Upper lobe of left lung (tissue), 6 donors: ENCODE results near the gene GLB1L3. TPM values are rescaled to one million over a fixed set of nuclear protein-coding genes. Genes with fewer than 3 reads are reported as not detected.
A peak's percentile ranks its signal among the peaks of the same experiment; 100 is the strongest.

Source experiments
- ATAC-seq, 2 donors: fragments of 200-7000 bp; cut with Tn5 transposase; one replicate each; pipeline ENCODE4 v1.9.1; 2022; ENCODE audit warnings: mild to moderate bottlenecking in 2 of 2, moderate library complexity in 2 of 2; ENCODE audit not compliant: low FRiP score in 2 of 2
- DNase-seq, 2 donors: peaks; one replicate each; pipeline ENCODE4 v3.0.0-alpha.2; 2019 to 2020
- H3K27ac ChIP-seq, 4 donors: fragments of 200-600 bp; sonication (generic); one replicate each; pipeline ENCODE4 v1.5.1; 2016 to 2019
- H3K27me3 ChIP-seq, 4 donors: fragments of 200-600 bp; sonication (generic); one replicate each; pipeline ENCODE4 v1.5.1; 2017 to 2019
- H3K36me3 ChIP-seq, 4 donors: fragments of 200-600 bp; sonication (generic); one replicate each; pipeline ENCODE4 v1.5.1; 2016 to 2019
- H3K4me1 ChIP-seq, 4 donors: fragments of 200-600 bp; sonication (generic); one replicate each; pipeline ENCODE4 v1.5.1; 2018 to 2019
- H3K4me3 ChIP-seq, 4 donors: fragments of 200-600 bp; sonication (generic); one replicate each; pipeline ENCODE4 v1.5.1; 2017 to 2019; ENCODE audit warnings: mild to moderate bottlenecking in 2 of 4, moderate library complexity in 1 of 4
- H3K9me3 ChIP-seq, 4 donors: fragments of 200-600 bp; sonication (generic); one replicate each; pipeline ENCODE4 v1.5.1; 2018 to 2019
- CTCF ChIP-seq, 6 experiments: fragments of 450-650 bp in 4 of 6; fragments of 200-600 bp in 2 of 6; sonication (generic) in 2 of 6; IDR thresholded peaks; one replicate each; pipeline ENCODE4 v1.5.1; 2016 to 2019; ENCODE audit warnings: antibody characterized with exemption in 6 of 6
- EP300 ChIP-seq, 4 donors: sonication (generic); formaldehyde crosslinking; IDR thresholded peaks; one replicate each; pipeline ENCODE4 v1.5.1; 2017; ENCODE audit warnings: antibody characterized with exemption in 4 of 4, control low read depth in 2 of 4
- POLR2A ChIP-seq, 4 donors: fragments of 450-650 bp; IDR thresholded peaks; one replicate each; pipeline ENCODE4 v1.5.1; 2016 to 2017; ENCODE audit warnings: antibody characterized with exemption in 4 of 4, mild to moderate bottlenecking in 2 of 4
- POLR2AphosphoS5 ChIP-seq, 2 donors: sonication (generic); formaldehyde crosslinking; IDR thresholded peaks; one replicate each; pipeline ENCODE4 v1.5.1; 2017; ENCODE audit warnings: antibody characterized with exemption in 2 of 2
- WGBS, 2 donors: methylation state at CpG; one replicate each; pipeline ENCODE4 v1.1.5; 2017 to 2018; 5-methylcytosine and 5-hydroxymethylcytosine counted together
- total RNA-seq, 6 donors: library from RNA; depleted of rRNA in 4 of 6; stranded (reverse); fragments of >200 nt in 4 of 6; gene quantifications; one replicate each; pipeline versions ENCODE4 v1.1.0 to v1.2.1, GENCODE V29; 2016 to 2021
- donor health status: DM: no; HTN: no; CAD: no; lungs with moderate emphysema.
- donor health status: DM: no; HTN: yes; CAD: no; lungs with severe emphysema.

The GLB1L3 gene
- 1 to 10 TPM in 2 of 6 donors, under 1 TPM in 2, not detected in 2; 0.17 to 1.3 (median 1.0) TPM for total RNA-seq

- H3K27me3 ChIP-seq, result peaks cover 3 to 43% (median 25%) of the 10 kb centered on the region in 4 donors
- H3K4me1 ChIP-seq, result peaks cover 20 to 22% (median 21%) of the 10 kb centered on the region in 4 donors
- ATAC-seq, result peak; percentile 54 to 78
- H3K27ac ChIP-seq, result no peak within 1 kb of the TSS
- DNase-seq, result no peak
- no peak for TF ChIP-seq POLR2AphosphoS5 (IDR thresholded peaks at IDR 0.05)
- peak in 4 of 6 experiments; percentile 10 to 43 (median 18) for TF ChIP-seq CTCF (IDR thresholded peaks at IDR 0.05)
- no peak for TF ChIP-seq POLR2A (IDR thresholded peaks at IDR 0.05)
- no peak for TF ChIP-seq EP300 (IDR thresholded peaks at IDR 0.05)
- H3K4me3 ChIP-seq, result peak within 1 kb of the TSS; percentile 4 to 47 (median 37)
- no peaks in the 10 kb centered on the region for H3K36me3 ChIP-seq
- 3% methylated on average over 43 to 61 of the region's 68 CpGs for WGBS, 2 donors
- H3K9me3 ChIP-seq, result no peaks in the 10 kb centered on the region
Measured at GRCh38 chr11:134275534-134276395, at the start of gene GLB1L3. Gene GLB1L3, plus strand, starts transcription at chr11:134276379. Its CDS starts 362 bp downstream, at chr11:134276741.

DNA sequence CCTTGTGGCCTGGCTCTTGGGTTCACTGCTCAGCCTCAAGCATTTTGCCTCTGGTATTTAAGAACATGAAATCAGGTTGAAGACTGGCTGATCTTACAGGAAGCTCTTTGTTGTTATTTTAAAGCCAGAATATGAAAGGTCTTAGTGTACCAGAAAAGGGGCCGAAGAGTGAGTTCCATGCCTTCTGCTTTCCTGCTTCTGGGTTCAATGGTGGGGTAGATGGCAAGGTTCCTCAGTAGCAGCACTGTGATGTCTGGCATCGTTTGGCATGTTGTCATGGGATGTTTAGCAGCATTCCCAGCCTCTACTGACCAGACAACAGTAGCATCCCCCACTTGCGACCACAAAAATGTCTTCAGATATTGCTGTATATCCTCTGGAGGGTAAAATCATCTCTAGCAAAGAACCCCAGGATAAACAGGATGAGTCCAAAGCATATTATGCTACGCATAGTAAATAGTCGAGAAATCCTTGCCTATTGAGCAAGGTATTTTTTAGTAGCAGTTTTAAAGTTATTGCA, 49.3 kb upstream of the GLB1L3 start:
- Histone ChIP-seq H3K36me3 (no peaks in the 10 kb centered on the region), H3K27ac (no peak overlapping the region), H3K4me1 (peaks cover 28 to 74% (median 53%) of the 10 kb centered on the region in 4 donors), H3K4me3 (no peak overlapping the region), H3K9me3 (no peaks in the 10 kb centered on the region), H3K27me3 (no peaks in the 10 kb centered on the region)
- TF ChIP-seq CTCF (IDR thresholded peaks at IDR 0.05), result no peak
- no peak for TF ChIP-seq POLR2A (IDR thresholded peaks at IDR 0.05)
- WGBS, 2 donors, result 86 to 92% methylated on average over 5 of the region's 5 CpGs
- ATAC-seq, result no peak
- DNase-seq, result no peak

GRCh38 chr11:134228625-134229024, 47.6 kb upstream of the GLB1L3 start:
- Histone ChIP-seq H3K4me1 (peaks cover 21 to 64% (median 52%) of the 10 kb centered on the region in 4 donors), H3K4me3 (no peak overlapping the region), H3K27ac (no peak overlapping the region), H3K27me3 (no peaks in the 10 kb centered on the region), H3K9me3 (no peaks in the 10 kb centered on the region), H3K36me3 (no peaks in the 10 kb centered on the region)
- WGBS, 2 donors, result 80 to 83% methylated on average over 6 of the region's 6 CpGs
- TF ChIP-seq CTCF (IDR thresholded peaks at IDR 0.05), result no peak
- TF ChIP-seq EP300 (IDR thresholded peaks at IDR 0.05), result no peak
- TF ChIP-seq POLR2A (IDR thresholded peaks at IDR 0.05), result no peak
- TF ChIP-seq POLR2AphosphoS5 (IDR thresholded peaks at IDR 0.05), result no peak
- no peak for DNase-seq
- ATAC-seq, result no peak

DNA sequence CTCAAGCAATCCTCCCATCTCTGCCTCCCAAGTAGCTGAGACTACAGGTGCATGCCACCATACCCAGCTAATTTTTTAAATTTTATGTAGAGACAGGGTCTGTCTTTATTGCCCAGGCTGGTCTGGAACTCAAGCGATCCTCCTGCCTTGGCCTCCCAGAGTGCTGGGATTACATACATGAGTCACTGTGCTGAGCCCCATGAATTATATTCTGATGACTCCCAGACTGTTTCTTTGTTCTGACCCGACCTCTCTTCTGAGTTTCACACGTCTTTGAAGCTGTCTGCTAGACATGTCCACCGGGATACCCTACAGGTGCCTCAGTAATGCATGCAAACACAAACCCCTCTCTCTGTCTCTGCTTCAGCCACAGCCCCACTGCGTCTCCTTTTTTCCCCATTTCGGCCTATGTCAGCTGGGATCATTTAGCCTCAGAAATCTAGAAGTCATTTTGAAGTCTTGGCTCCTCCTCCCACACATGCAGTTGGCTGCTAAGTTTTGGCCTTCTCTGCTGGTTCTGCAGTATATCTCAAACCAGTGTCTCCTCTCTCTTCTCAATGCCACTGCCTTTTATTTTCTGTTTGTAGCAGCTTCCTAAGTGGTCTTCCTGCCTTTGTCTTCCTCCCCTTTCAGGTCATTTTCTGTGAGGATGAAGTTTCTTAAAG, 46.9 kb upstream of the GLB1L3 start:
- Histone ChIP-seq H3K4me3 (no peak overlapping the region), H3K9me3 (no peaks in the 10 kb centered on the region), H3K27me3 (no peaks in the 10 kb centered on the region), H3K4me1 (peaks cover 21 to 64% (median 52%) of the 10 kb centered on the region in 4 donors), H3K36me3 (no peaks in the 10 kb centered on the region), H3K27ac (no peak overlapping the region)
- no peak for ATAC-seq
- DNase-seq, result no peak
- TF ChIP-seq EP300 (IDR thresholded peaks at IDR 0.05), result no peak
- no peak for TF ChIP-seq POLR2AphosphoS5 (IDR thresholded peaks at IDR 0.05)
- TF ChIP-seq CTCF (IDR thresholded peaks at IDR 0.05), result no peak
- TF ChIP-seq POLR2A (IDR thresholded peaks at IDR 0.05), result no peak
- WGBS, 2 donors, result 72 to 77% methylated on average over 6 of the region's 6 CpGs
